ENCODE results near the gene MPDU1.

MPDU1 gene

GRCh38 chr17:7577327-7578199 lies 6.1 kb upstream of the MPDU1 start:
- peak overlapping the region; percentile 16 to 41 for H3K27ac ChIP-seq
- no peak for DNase-seq (ENCODE audit: low spot score)
- TF ChIP-seq, protein P1, sequence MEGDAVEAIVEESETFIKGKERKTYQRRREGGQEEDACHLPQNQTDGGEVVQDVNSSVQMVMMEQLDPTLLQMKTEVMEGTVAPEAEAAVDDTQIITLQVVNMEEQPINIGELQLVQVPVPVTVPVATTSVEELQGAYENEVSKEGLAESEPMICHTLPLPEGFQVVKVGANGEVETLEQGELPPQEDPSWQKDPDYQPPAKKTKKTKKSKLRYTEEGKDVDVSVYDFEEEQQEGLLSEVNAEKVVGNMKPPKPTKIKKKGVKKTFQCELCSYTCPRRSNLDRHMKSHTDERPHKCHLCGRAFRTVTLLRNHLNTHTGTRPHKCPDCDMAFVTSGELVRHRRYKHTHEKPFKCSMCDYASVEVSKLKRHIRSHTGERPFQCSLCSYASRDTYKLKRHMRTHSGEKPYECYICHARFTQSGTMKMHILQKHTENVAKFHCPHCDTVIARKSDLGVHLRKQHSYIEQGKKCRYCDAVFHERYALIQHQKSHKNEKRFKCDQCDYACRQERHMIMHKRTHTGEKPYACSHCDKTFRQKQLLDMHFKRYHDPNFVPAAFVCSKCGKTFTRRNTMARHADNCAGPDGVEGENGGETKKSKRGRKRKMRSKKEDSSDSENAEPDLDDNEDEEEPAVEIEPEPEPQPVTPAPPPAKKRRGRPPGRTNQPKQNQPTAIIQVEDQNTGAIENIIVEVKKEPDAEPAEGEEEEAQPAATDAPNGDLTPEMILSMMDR (IDR thresholded peaks at IDR 0.05): no peak
- H3K4me3 ChIP-seq: no peak overlapping the region

GRCh38 chr17:7579001-7579833 lies 4.4 kb upstream of the MPDU1 start, which contains the start of gene CD68:
CD68 (plus strand) TSS chr17:7579638; CDS start chr17:7579678, 40 bp downstream.
- DNase-seq (ENCODE audit: low spot score): no peak
- H3K27ac ChIP-seq: peak within 1 kb of the TSS; percentile 85 to 97
- peak within 1 kb of the TSS; percentile 84 for H3K4me3 ChIP-seq
- TF ChIP-seq, protein P1 (IDR thresholded peaks at IDR 0.05): no peak

GRCh38 chr17:7579834-7580603 lies 3.6 kb upstream of the MPDU1 start:
- Histone ChIP-seq H3K4me3 (peak overlapping the region; percentile 84), H3K27ac (peak overlapping the region; percentile 85 to 97)
- DNase-seq (ENCODE audit: low spot score): no peak
- TF ChIP-seq, protein P1 (IDR thresholded peaks at IDR 0.05): no peak

DNA sequence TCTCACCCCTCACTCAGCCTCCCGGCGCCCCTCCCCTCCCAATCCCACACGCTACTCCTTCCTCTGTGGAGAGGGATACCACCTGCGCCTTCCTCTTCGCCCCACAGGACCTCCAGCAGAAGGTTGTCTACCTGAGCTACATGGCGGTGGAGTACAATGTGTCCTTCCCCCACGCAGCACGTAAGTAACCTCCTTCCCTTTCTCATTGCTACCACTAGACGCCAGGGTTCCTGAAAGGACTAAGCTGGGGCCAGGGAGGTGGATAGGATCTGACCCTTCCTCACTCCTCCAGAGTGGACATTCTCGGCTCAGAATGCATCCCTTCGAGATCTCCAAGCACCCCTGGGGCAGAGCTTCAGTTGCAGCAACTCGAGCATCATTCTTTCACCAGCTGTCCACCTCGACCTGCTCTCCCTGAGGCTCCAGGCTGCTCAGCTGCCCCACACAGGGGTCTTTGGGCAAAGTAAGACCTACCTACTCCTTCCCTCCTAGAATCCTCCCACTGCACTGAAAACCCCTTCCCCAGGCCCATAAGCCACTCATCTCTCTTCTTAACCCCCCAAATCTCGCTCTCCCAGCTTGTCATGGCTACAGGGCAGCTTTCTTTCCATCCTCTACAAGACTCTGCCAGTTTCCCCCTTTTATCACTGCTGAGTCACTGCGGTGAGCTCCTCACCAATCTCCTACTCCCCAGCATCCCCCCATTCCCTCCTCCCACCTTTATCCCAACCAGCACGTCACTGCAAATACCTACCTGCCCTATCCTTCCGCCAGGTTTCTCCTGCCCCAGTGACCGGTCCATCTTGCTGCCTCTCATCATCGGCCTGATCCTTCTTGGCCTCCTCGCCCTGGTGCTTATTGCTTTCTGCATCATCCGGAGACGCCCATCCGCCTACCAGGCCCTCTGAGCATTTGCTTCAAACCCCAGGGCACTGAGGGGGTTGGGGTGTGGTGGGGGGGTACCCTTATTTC lies 2.8 kb upstream of the MPDU1 start:
- TF ChIP-seq, protein P1 (IDR thresholded peaks at IDR 0.05): no peak
- Histone ChIP-seq H3K4me3 (peak overlapping the region; percentile 84), H3K27ac (peak overlapping the region; percentile 87 to 97)
- no peak for DNase-seq (ENCODE audit: low spot score)

- Histone ChIP-seq H3K27ac (peak overlapping the region; percentile 87 to 97), H3K4me3 (peak overlapping the region; percentile 84)
- TF ChIP-seq, protein P1 (IDR thresholded peaks at IDR 0.05): no peak
- DNase-seq (ENCODE audit: low spot score): no peak
Measured at GRCh38 chr17:7582396-7583252, 1.0 kb upstream of the MPDU1 start.

All from coronary artery (tissue), 2 donors.